Measurements from ENCODE around the gene DRC7. TPM values are rescaled to one million over a fixed set of nuclear protein-coding genes. Genes with fewer than 3 reads are reported as not detected.

DRC7 gene
- total RNA-seq, 1 experiment from 2014 or later: not detected

DNA sequence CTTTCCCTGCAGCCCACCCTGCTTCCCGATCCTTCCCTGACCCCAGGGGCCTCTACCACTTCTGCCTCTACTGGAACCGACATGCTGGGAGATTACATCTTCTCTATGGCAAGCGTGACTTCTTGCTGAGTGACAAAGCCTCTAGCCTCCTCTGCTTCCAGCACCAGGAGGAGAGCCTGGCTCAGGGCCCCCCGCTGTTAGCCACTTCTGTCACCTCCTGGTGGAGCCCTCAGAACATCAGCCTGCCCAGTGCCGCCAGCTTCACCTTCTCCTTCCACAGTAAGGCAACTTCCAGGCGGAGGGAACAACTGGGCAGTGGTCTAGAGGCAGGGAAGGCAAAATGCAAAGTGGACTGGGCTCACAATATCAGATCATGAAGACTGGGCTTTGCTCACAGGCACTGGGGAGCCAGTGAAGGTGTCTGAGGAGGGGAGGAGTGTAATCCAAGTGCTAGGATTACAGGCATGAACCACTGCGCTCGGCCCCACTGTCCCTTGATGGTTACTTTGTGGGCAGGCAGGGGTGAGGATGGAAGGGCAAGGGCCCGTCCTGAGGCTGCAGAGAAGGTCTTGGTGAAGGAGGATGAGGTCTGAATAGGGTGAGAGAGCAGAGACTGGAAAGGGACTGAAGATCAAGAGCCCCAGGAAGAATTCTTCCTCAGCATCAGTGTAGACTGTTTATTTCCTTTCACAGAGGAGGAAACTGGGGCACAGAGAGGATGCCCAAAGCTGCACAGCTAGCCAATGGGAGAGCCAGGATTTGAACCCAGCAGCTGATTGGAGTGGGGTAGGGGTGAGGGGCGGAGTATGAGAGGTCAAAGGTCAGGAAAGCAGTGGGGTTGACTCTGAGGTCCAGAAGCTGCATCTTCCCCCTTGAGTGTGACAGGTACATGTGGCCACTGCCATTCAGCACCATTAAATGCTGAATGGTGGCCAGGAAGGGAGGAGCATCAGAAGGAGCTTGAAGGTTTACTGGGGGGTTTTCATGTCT, 43.0 kb upstream of the DRC7 start:
- ChIA-PET POLR2A (no interaction called here), CTCF (interaction anchor here (0.8 to 5.5 kb wide), 3 partner anchors 16 to 61 kb away, joined by 3 to 53 read pairs (median 9); no protein-coding TSS in a partner anchor)
- H3K4me3 Mint-ChIP-seq: no peak overlapping the region

DNA sequence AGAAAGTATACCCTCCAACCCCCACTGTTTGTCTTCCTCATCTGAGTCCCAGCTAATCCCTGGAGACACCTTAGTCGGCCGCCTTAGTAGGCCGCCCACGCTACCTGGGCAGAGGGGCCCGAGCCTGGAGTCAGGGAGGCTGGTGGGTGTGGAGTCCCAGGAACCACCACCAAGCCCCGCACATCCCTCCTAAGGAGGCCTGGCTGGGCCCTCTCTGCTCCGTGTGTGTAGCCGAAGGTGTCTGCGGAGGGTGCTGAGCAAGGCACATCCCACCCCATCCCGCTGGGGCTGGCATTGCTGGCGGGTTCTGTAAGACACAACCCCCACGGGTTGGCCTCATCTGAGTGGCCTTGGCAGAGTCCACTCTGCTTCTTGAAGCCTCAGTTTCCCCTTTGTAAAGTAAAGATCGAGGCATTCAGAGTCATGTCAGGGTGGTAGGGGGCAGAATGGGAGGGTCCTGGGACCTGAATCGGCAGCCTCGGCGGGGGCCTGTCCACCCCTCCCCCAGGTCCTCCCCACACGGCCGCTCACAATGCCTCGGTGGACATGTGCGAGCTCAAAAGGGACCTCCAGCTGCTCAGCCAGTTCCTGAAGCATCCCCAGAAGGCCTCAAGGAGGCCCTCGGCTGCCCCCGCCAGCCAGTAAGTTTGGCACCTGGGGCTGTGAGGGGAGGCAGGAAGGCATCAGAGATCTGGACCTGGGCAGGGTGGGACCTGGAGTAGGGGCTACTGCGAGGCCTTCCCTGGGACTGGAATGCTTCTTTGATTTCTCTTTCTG, 41.7 kb upstream of the DRC7 start:
- ChIA-PET POLR2A (no interaction called here), CTCF (interaction anchor here (0.8 to 5.5 kb wide), 7 partner anchors 12 to 77 kb away, joined by 3 to 53 read pairs (median 5); partner anchors contain the start of gene ADGRG3)
- Mint-ChIP-seq H3K36me3 (no peaks in the 10 kb centered on the region), H3K9me3 (no peaks in the 10 kb centered on the region), H3K4me3 (no peak overlapping the region), H3K27me3 (ENCODE audit: low read depth) (no peaks in the 10 kb centered on the region), H3K27ac (no peak overlapping the region), H3K4me1 (0 out of 2 replicates have a peak, but pooled peaks cover 3% of the 10 kb centered on the region)
- DNase-seq (ENCODE audit: low spot score) (no peak), ATAC-seq (no peak)
- TF ChIP-seq TCF7 (CRISPR knock-in tag; IDR thresholded peaks at IDR 0.05; ENCODE audit: low read depth) (no peak), TEAD1 (CRISPR knock-in tag; IDR thresholded peaks at IDR 0.05) (no peak), ZNF416 (CRISPR knock-in tag; IDR thresholded peaks at IDR 0.05) (no peak), FOXP1 (CRISPR knock-in tag; IDR thresholded peaks at IDR 0.05; ENCODE audit: borderline replicate concordance) (no peak), CBFB (CRISPR knock-in tag; IDR thresholded peaks at IDR 0.05; ENCODE audit: low read depth) (no peak)
- TF ChIP-seq, protein P1, sequence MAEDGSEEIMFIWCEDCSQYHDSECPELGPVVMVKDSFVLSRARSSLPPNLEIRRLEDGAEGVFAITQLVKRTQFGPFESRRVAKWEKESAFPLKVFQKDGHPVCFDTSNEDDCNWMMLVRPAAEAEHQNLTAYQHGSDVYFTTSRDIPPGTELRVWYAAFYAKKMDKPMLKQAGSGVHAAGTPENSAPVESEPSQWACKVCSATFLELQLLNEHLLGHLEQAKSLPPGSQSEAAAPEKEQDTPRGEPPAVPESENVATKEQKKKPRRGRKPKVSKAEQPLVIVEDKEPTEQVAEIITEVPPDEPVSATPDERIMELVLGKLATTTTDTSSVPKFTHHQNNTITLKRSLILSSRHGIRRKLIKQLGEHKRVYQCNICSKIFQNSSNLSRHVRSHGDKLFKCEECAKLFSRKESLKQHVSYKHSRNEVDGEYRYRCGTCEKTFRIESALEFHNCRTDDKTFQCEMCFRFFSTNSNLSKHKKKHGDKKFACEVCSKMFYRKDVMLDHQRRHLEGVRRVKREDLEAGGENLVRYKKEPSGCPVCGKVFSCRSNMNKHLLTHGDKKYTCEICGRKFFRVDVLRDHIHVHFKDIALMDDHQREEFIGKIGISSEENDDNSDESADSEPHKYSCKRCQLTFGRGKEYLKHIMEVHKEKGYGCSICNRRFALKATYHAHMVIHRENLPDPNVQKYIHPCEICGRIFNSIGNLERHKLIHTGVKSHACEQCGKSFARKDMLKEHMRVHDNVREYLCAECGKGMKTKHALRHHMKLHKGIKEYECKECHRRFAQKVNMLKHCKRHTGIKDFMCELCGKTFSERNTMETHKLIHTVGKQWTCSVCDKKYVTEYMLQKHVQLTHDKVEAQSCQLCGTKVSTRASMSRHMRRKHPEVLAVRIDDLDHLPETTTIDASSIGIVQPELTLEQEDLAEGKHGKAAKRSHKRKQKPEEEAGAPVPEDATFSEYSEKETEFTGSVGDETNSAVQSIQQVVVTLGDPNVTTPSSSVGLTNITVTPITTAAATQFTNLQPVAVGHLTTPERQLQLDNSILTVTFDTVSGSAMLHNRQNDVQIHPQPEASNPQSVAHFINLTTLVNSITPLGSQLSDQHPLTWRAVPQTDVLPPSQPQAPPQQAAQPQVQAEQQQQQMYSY (CRISPR knock-in tag; IDR thresholded peaks at IDR 0.05): no peak
- TF ChIP-seq, protein P2, sequence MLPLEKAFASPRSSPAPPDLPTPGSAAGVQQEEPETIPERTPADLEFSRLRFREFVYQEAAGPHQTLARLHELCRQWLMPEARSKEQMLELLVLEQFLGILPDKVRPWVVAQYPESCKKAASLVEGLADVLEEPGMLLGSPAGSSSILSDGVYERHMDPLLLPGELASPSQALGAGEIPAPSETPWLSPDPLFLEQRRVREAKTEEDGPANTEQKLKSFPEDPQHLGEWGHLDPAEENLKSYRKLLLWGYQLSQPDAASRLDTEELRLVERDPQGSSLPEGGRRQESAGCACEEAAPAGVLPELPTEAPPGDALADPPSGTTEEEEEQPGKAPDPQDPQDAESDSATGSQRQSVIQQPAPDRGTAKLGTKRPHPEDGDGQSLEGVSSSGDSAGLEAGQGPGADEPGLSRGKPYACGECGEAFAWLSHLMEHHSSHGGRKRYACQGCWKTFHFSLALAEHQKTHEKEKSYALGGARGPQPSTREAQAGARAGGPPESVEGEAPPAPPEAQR (CRISPR knock-in tag; IDR thresholded peaks at IDR 0.05): no peak

More for the DNA sequence above, 43.0 kb upstream of the DRC7 start:
- Mint-ChIP-seq H3K36me3 (no peaks in the 10 kb centered on the region), H3K27me3 (ENCODE audit: low read depth) (no peaks in the 10 kb centered on the region), H3K27ac (no peak overlapping the region), H3K4me1 (0 out of 2 replicates have a peak, but pooled peaks cover 3% of the 10 kb centered on the region), H3K9me3 (no peaks in the 10 kb centered on the region)
- TF ChIP-seq, protein P3, sequence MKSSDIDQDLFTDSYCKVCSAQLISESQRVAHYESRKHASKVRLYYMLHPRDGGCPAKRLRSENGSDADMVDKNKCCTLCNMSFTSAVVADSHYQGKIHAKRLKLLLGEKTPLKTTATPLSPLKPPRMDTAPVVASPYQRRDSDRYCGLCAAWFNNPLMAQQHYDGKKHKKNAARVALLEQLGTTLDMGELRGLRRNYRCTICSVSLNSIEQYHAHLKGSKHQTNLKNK (CRISPR knock-in tag; IDR thresholded peaks at IDR 0.05): no peak
- TF ChIP-seq, protein P4, sequence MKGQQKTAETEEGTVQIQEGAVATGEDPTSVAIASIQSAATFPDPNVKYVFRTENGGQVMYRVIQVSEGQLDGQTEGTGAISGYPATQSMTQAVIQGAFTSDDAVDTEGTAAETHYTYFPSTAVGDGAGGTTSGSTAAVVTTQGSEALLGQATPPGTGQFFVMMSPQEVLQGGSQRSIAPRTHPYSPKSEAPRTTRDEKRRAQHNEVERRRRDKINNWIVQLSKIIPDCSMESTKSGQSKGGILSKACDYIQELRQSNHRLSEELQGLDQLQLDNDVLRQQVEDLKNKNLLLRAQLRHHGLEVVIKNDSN (CRISPR knock-in tag; IDR thresholded peaks at IDR 0.05): no peak
- ATAC-seq (no peak), DNase-seq (ENCODE audit: low spot score) (no peak)

DNA sequence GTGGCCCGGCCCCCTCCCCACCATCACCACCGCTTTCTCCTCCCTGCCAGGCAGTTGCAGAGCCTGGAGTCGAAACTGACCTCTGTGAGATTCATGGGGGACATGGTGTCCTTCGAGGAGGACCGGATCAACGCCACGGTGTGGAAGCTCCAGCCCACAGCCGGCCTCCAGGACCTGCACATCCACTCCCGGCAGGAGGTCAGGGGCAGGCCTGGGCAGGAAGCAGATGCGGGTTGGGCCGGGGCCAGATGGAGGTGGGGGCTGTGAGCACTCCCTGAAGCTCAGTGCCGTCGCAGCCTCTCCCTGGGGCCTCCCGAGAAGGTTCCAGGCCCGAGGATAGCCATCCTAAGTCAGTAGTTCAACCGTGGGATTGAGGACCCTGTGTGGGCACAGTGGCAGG, 40.7 kb upstream of the DRC7 start:
- 0 out of 2 replicates have a peak, but pooled peaks cover 3% of the 10 kb centered on the region for H3K4me1 Mint-ChIP-seq
- POLR2A ChIA-PET: no interaction called here
- ATAC-seq: no peak
- TF ChIP-seq, protein P5, sequence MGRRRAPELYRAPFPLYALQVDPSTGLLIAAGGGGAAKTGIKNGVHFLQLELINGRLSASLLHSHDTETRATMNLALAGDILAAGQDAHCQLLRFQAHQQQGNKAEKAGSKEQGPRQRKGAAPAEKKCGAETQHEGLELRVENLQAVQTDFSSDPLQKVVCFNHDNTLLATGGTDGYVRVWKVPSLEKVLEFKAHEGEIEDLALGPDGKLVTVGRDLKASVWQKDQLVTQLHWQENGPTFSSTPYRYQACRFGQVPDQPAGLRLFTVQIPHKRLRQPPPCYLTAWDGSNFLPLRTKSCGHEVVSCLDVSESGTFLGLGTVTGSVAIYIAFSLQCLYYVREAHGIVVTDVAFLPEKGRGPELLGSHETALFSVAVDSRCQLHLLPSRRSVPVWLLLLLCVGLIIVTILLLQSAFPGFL (CRISPR knock-in tag; IDR thresholded peaks at IDR 0.05; ENCODE audit: borderline replicate concordance): no peak
- TF ChIP-seq, protein P6, sequence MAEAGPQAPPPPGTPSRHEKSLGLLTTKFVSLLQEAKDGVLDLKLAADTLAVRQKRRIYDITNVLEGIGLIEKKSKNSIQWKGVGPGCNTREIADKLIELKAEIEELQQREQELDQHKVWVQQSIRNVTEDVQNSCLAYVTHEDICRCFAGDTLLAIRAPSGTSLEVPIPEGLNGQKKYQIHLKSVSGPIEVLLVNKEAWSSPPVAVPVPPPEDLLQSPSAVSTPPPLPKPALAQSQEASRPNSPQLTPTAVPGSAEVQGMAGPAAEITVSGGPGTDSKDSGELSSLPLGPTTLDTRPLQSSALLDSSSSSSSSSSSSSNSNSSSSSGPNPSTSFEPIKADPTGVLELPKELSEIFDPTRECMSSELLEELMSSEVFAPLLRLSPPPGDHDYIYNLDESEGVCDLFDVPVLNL (CRISPR knock-in tag; IDR thresholded peaks at IDR 0.05; ENCODE audit: borderline replicate concordance, low read depth): no peak
- TF ChIP-seq, protein P7, sequence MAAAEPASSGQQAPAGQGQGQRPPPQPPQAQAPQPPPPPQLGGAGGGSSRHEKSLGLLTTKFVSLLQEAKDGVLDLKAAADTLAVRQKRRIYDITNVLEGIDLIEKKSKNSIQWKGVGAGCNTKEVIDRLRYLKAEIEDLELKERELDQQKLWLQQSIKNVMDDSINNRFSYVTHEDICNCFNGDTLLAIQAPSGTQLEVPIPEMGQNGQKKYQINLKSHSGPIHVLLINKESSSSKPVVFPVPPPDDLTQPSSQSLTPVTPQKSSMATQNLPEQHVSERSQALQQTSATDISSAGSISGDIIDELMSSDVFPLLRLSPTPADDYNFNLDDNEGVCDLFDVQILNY (CRISPR knock-in tag; IDR thresholded peaks at IDR 0.05): no peak
- no peak for TF ChIP-seq ZBTB21 (CRISPR knock-in tag; IDR thresholded peaks at IDR 0.05; ENCODE audit: borderline replicate concordance)

More for the DNA sequence above, 40.7 kb upstream of the DRC7 start:
- DNase-seq (ENCODE audit: low spot score): no peak
- Mint-ChIP-seq H3K4me3 (no peak overlapping the region), H3K36me3 (no peaks in the 10 kb centered on the region), H3K27me3 (ENCODE audit: low read depth) (no peaks in the 10 kb centered on the region), H3K9me3 (no peaks in the 10 kb centered on the region), H3K27ac (no peak overlapping the region)
- CTCF ChIA-PET: interaction anchor here (0.6 to 2.9 kb wide), 6 partner anchors 11 to 78 kb away, joined by 3 to 9 read pairs (median 4); partner anchors contain the start of gene ADGRG3

All from WTC11 (cell line).